ENCODE data around the gene ANGPTL8. TPM values are rescaled to one million over a fixed set of nuclear protein-coding genes. Genes with fewer than 3 reads are reported as not detected.

The ANGPTL8 gene
- total RNA-seq, 4 donors from 2014 or later: 1.2 to 4.7 (median 2.9) TPM

GRCh38 chr19:11267316-11268085 is 28.1 kb downstream of the ANGPTL8 start:
- ATAC-seq (ENCODE audit: low FRiP score): no peak
- no peak for DNase-seq (ENCODE audit: low spot score)
- TF ChIP-seq CTCF (IDR thresholded peaks at IDR 0.05): no peak

- ATAC-seq (ENCODE audit: low FRiP score) (no peak), DNase-seq (ENCODE audit: low spot score) (no peak)
These were observed 29.4 kb downstream of the ANGPTL8 start for GRCh38 chr19:11268783-11269267.

GRCh38 chr19:11269408-11269807 is 30.0 kb downstream of the ANGPTL8 start:
- DNase-seq (ENCODE audit: low spot score): no peak
- no peak for ATAC-seq (ENCODE audit: low FRiP score)
- no peak for TF ChIP-seq CTCF (IDR thresholded peaks at IDR 0.05)

More at GRCh38 chr19:11268783-11269267, 29.4 kb downstream of the ANGPTL8 start:
- no peak for TF ChIP-seq CTCF (IDR thresholded peaks at IDR 0.05)

GRCh38 chr19:11273296-11273695 is 33.9 kb downstream of the ANGPTL8 start:
- DNase-seq (ENCODE audit: low spot score) (no peak), ATAC-seq (ENCODE audit: low FRiP score) (no peak)
- no peak for TF ChIP-seq CTCF (IDR thresholded peaks at IDR 0.05)

- no peak for DNase-seq (ENCODE audit: low spot score)
- TF ChIP-seq CTCF (IDR thresholded peaks at IDR 0.05): no peak
- ATAC-seq (ENCODE audit: low FRiP score): no peak
These were observed 34.6 kb downstream of the ANGPTL8 start for GRCh38 chr19:11273989-11274388.

GRCh38 chr19:11274533-11275086 is 35.2 kb downstream of the ANGPTL8 start:
- no peak for DNase-seq (ENCODE audit: low spot score)
- no peak for ATAC-seq (ENCODE audit: low FRiP score)
- TF ChIP-seq CTCF (IDR thresholded peaks at IDR 0.05): no peak

- TF ChIP-seq CTCF (IDR thresholded peaks at IDR 0.05): no peak
- DNase-seq (ENCODE audit: low spot score): no peak
- ATAC-seq (ENCODE audit: low FRiP score): no peak
These were observed 39.3 kb downstream of the ANGPTL8 start for GRCh38 chr19:11278670-11279069.

Data from omental fat pad (tissue), 4 donors.